GM12865 (cell line): ENCODE measurements around the gene GIMAP2.

Experiments used
- DNase-seq: peaks from one replicate; pipeline ENCODE4 v3.0.0; 2010; ENCODE audit warnings: low read depth
- H3K4me3 ChIP-seq: 2 replicates; pipeline ENCODE4 v1.5.1; 2011; ENCODE audit warnings: mild to moderate bottlenecking, low read depth, low read length, control low read depth
- CTCF ChIP-seq: IDR thresholded peaks from 2 replicates; pipeline ENCODE4 v1.5.1; 2011; ENCODE audit warnings: low read length, control low read depth, low read depth, inconsistent platforms; ENCODE audit not compliant: insufficient read depth; ENCODE audit errors: missing control alignments

Gene GIMAP2

GRCh38 chr7:150716939-150717338 lies 31.4 kb downstream of the GIMAP2 start:
- no peak for DNase-seq
- H3K4me3 ChIP-seq, result peak overlapping the region; percentile 92
- no peak for TF ChIP-seq CTCF

- no peak for TF ChIP-seq CTCF
- peak overlapping the region; percentile 92 for H3K4me3 ChIP-seq
- no peak for DNase-seq
Observed at GRCh38 chr7:150717814-150718420, 32.4 kb downstream of the GIMAP2 start.

GRCh38 chr7:150719436-150719835 lies 33.9 kb downstream of the GIMAP2 start:
- TF ChIP-seq CTCF, result no peak
- no peak overlapping the region for H3K4me3 ChIP-seq
- DNase-seq, result no peak

GRCh38 chr7:150719960-150720891 lies 34.7 kb downstream of the GIMAP2 start:
- DNase-seq, result no peak
- no peak for TF ChIP-seq CTCF
- H3K4me3 ChIP-seq, result no peak overlapping the region

- no peak for DNase-seq
- no peak overlapping the region for H3K4me3 ChIP-seq
- no peak for TF ChIP-seq CTCF
Observed at GRCh38 chr7:150721970-150722373, 36.5 kb downstream of the GIMAP2 start.

- no peak for DNase-seq
- TF ChIP-seq CTCF, result no peak
- no peak overlapping the region for H3K4me3 ChIP-seq
Observed at GRCh38 chr7:150722431-150722931, 37.0 kb downstream of the GIMAP2 start.
